H1 (cell line): Measurements from ENCODE around the gene SBDS. TPM values are rescaled to one million over a fixed set of nuclear protein-coding genes. Genes with fewer than 3 reads are reported as not detected.

Source experiments
- CTCF ChIA-PET: fragments of 300-600 bp; sonication (Branson Sonifier 250); formaldehyde crosslinking; loops from one replicate; lab custom pipeline; 2021; ENCODE audit not compliant: partially characterized antibody; lab: Charles Lee
- POLR2A ChIA-PET: fragments of 300-600 bp; sonication (Branson Sonifier 250); formaldehyde crosslinking; loops from one replicate; lab custom pipeline; 2021; ENCODE audit warnings: inconsistent platforms; ENCODE audit not compliant: partially characterized antibody; lab: Charles Lee
- DNase-seq, 2 experiments: peaks; one replicate each; pipeline versions ENCODE4 v3.0.0 to v3.0.0-alpha.2; 2010 to 2022; ENCODE audit warnings: low spot score in 2 of 2, low read depth in 1 of 2, mixed read lengths in 1 of 2
- FAIRE-seq: peaks from 2 replicates; lab custom pipeline; 2011; peaks lifted over from hg19 to GRCh38; lab: Jason Lieb, UNC
- H2AFZ ChIP-seq: 2 replicates; pipeline ENCODE4 v1.8.1; 2012; ENCODE audit warnings: low read length, inconsistent platforms
- H2AK5ac ChIP-seq: 2 replicates; pipeline ENCODE4 v1.6.1; 2013; ENCODE audit warnings: low read depth, low read length
- H2BK120ac ChIP-seq: replicated peaks from 2 replicates; pipeline ENCODE3; 2013; ENCODE audit warnings: low read depth, low read length, inconsistent platforms
- H2BK12ac ChIP-seq: 2 replicates; pipeline ENCODE4 v1.6.1; 2013; ENCODE audit warnings: low read depth, low read length
- H2BK15ac ChIP-seq: 2 replicates; pipeline ENCODE4 v1.6.1; 2013; ENCODE audit warnings: low read length
- H2BK20ac ChIP-seq: 2 replicates; pipeline ENCODE4 v1.6.1; 2013; ENCODE audit warnings: low read length
- H2BK5ac ChIP-seq: 2 replicates; pipeline ENCODE4 v1.6.1; 2013; ENCODE audit warnings: low read depth, low read length
- H3K14ac ChIP-seq: 2 replicates; pipeline ENCODE4 v1.6.1; 2013; ENCODE audit warnings: inconsistent platforms; ENCODE audit not compliant: insufficient read length
- H3K18ac ChIP-seq: 2 replicates; pipeline ENCODE4 v1.6.1; 2013; ENCODE audit warnings: low read length; ENCODE audit errors: extremely low read depth
- H3K23ac ChIP-seq: 2 replicates; pipeline ENCODE4 v1.6.1; 2013; ENCODE audit warnings: inconsistent platforms; ENCODE audit not compliant: insufficient read length
- H3K23me2 ChIP-seq: 2 replicates; pipeline ENCODE4 v1.6.1; 2013; ENCODE audit warnings: low read depth, low read length
- H3K27ac ChIP-seq: 2 replicates; pipeline ENCODE4 v1.6.1; 2011; ENCODE audit warnings: low read depth, low read length, inconsistent platforms
- H3K27me3 ChIP-seq, 4 experiments: replicated peaks in 1 of 4; 1 replicate in 1 of 4; 2 replicates in 3 of 4; pipeline versions ENCODE4 v1.6.1 to v1.8.1; 2011 to 2013; ENCODE audit warnings: low read length in 3 of 4, mild to moderate bottlenecking in 3 of 4, inconsistent platforms in 2 of 4, mixed read lengths in 2 of 4, moderate library complexity in 1 of 4; ENCODE audit not compliant: control insufficient read depth in 3 of 4, insufficient read depth in 3 of 4; ENCODE audit errors: extremely low read depth in 1 of 4
- H3K36me3 ChIP-seq, 4 experiments: 2 replicates each; pipeline versions ENCODE4 v1.6.1 to v1.8.1; 2011 to 2013; ENCODE audit warnings: mild to moderate bottlenecking in 4 of 4, low read length in 3 of 4, moderate library complexity in 2 of 4, control low read depth in 1 of 4, inconsistent platforms in 1 of 4; ENCODE audit not compliant: insufficient read depth in 4 of 4, control insufficient read depth in 2 of 4
- H3K4ac ChIP-seq: replicated peaks from 2 replicates; pipeline ENCODE3; 2013; ENCODE audit warnings: low read length, low read depth, mixed read lengths, inconsistent platforms; ENCODE audit not compliant: insufficient read length
- H3K4me1 ChIP-seq, 4 experiments: replicated peaks in 1 of 4; 1 replicate in 1 of 4; 2 replicates in 3 of 4; pipeline versions ENCODE4 v1.6.1 to v1.8.1; 2011 to 2013; ENCODE audit warnings: low read length in 3 of 4, inconsistent platforms in 2 of 4, mixed read lengths in 1 of 4; ENCODE audit not compliant: insufficient read depth in 4 of 4, control insufficient read depth in 3 of 4
- H3K4me2 ChIP-seq, 2 experiments: 2 replicates each; pipeline versions ENCODE4 v1.6.1 to v1.8.1; 2011 to 2013; ENCODE audit warnings: low read depth in 2 of 2, low read length in 2 of 2, control low read depth in 1 of 2, inconsistent platforms in 1 of 2, mild to moderate bottlenecking in 1 of 2; ENCODE audit not compliant: insufficient read depth in 1 of 2
- H3K4me3 ChIP-seq, 4 experiments: fragments of 200-600, 300-600 bp in 1 of 4; sonication (generic), shearing (Covaris generic), sonication (Bioruptor Twin) in 1 of 4; 2 replicates each; pipeline versions ENCODE4 v1.5.1 to v1.8.1; 2011 to 2016; ENCODE audit warnings: low read length in 4 of 4, low read depth in 3 of 4, control low read depth in 2 of 4, inconsistent platforms in 2 of 4, mild to moderate bottlenecking in 2 of 4, mixed read lengths in 1 of 4, moderate library complexity in 1 of 4; ENCODE audit not compliant: insufficient read depth in 2 of 4; ENCODE audit errors: extremely low read depth in 1 of 4
- H3K56ac ChIP-seq: replicated peaks from 2 replicates; pipeline ENCODE3; 2013; ENCODE audit warnings: low read depth, mild to moderate bottlenecking, mixed read lengths, low read length, inconsistent platforms; ENCODE audit not compliant: insufficient read length
- H3K79me1 ChIP-seq: 2 replicates; pipeline ENCODE4 v1.6.1; 2013; ENCODE audit warnings: low read depth, low read length, control low read depth
- H3K79me2 ChIP-seq, 2 experiments: 2 replicates each; pipeline versions ENCODE4 v1.6.1 to v1.8.1; 2012 to 2013; ENCODE audit warnings: low read length in 2 of 2, mild to moderate bottlenecking in 2 of 2, inconsistent platforms in 1 of 2; ENCODE audit not compliant: insufficient read depth in 2 of 2, control insufficient read depth in 1 of 2
- H3K9ac ChIP-seq, 4 experiments: replicated peaks in 1 of 4; 1 replicate in 1 of 4; 2 replicates in 3 of 4; pipeline versions ENCODE4 v1.6.1 to v1.8.1; 2011 to 2013; ENCODE audit warnings: low read depth in 3 of 4, low read length in 3 of 4, control low read depth in 2 of 4, mild to moderate bottlenecking in 2 of 4, moderate library complexity in 2 of 4, inconsistent platforms in 1 of 4; ENCODE audit errors: extremely low read depth in 1 of 4
- H3K9me3 ChIP-seq, 2 experiments: 2 replicates each; pipeline versions ENCODE4 v1.6.1 to v1.8.1; 2012 to 2013; ENCODE audit warnings: mild to moderate bottlenecking in 2 of 2, moderate library complexity in 2 of 2, control low read depth in 1 of 2, inconsistent platforms in 1 of 2, low read depth in 1 of 2, low read length in 1 of 2, mixed read lengths in 1 of 2; ENCODE audit not compliant: insufficient read depth in 2 of 2
- H4K20me1 ChIP-seq, 2 experiments: replicated peaks in 1 of 2; 2 replicates each; pipeline versions ENCODE3 to v1.8.1; 2011 to 2013; ENCODE audit warnings: inconsistent platforms in 2 of 2, low read length in 2 of 2, mild to moderate bottlenecking in 1 of 2; ENCODE audit not compliant: insufficient read depth in 2 of 2, control insufficient read depth in 1 of 2
- H4K5ac ChIP-seq: 2 replicates; pipeline ENCODE4 v1.6.1; 2013; ENCODE audit warnings: low read length, low read depth, mixed read lengths, inconsistent platforms; ENCODE audit not compliant: insufficient read length
- H4K8ac ChIP-seq: 2 replicates; pipeline ENCODE4 v1.8.0; 2013; ENCODE audit warnings: mild to moderate bottlenecking, moderate library complexity, low read length, inconsistent platforms; ENCODE audit not compliant: insufficient read depth; ENCODE audit errors: extremely low read depth
- H4K91ac ChIP-seq: replicated peaks from 2 replicates; pipeline ENCODE3; 2013; ENCODE audit warnings: low read length, mixed read lengths, inconsistent platforms; ENCODE audit not compliant: insufficient read length
- CEBPB ChIP-seq: IDR thresholded peaks from 2 replicates; pipeline ENCODE4 v1.6.1; 2012; ENCODE audit warnings: low read depth, low read length
- CREB1 ChIP-seq: IDR thresholded peaks from 2 replicates; pipeline ENCODE4 v1.6.1; 2012; ENCODE audit warnings: inconsistent platforms
- JUN ChIP-seq: IDR thresholded peaks from 2 replicates; pipeline ENCODE4 v1.6.1; 2011; ENCODE audit warnings: low read depth, mild to moderate bottlenecking, improper control_type of control experiment, low read length
- NRF1 ChIP-seq: IDR thresholded peaks from 2 replicates; pipeline ENCODE4 v1.6.1; 2011; ENCODE audit warnings: mild to moderate bottlenecking, low read depth, low read length, improper control_type of control experiment
- POLR2A ChIP-seq, 2 experiments: IDR thresholded peaks; 1 replicate in 1 of 2; 2 replicates in 1 of 2; pipeline ENCODE4 v1.6.1; 2011; ENCODE audit warnings: low read depth in 2 of 2, low read length in 2 of 2, mild to moderate bottlenecking in 2 of 2; ENCODE audit errors: control extremely low read depth in 1 of 2
- RNF2 ChIP-seq: fragments of 200-900, 300-1000 bp; sonication (generic); IDR thresholded peaks from 2 replicates; pipeline ENCODE4 v1.7.1; 2016; ENCODE audit warnings: borderline replicate concordance, low read depth, mild to moderate bottlenecking, antibody characterized with exemption, low read length; ENCODE audit not compliant: poor library complexity, severe bottlenecking; ENCODE audit errors: missing control alignments
- SIX5 ChIP-seq: IDR thresholded peaks from 2 replicates; pipeline ENCODE4 v1.6.1; 2011; ENCODE audit warnings: mild to moderate bottlenecking, low read depth, low read length
- TBP ChIP-seq: IDR thresholded peaks from 2 replicates; pipeline ENCODE4 v1.6.1; 2011; ENCODE audit warnings: low read depth, low read length, improper control_type of control experiment
- YY1 ChIP-seq: IDR thresholded peaks from 2 replicates; pipeline ENCODE4 v1.6.1; 2011; ENCODE audit warnings: low read depth, mild to moderate bottlenecking, low read length
- WGBS, 2 experiments: shearing (Covaris generic) in 1 of 2; methylation state at CpG; one replicate each; pipeline versions ENCODE4 v1.1.6 to v1.1.7; 2013 to 2015; ENCODE audit warnings: low lambda C conversion rate in 2 of 2, mixed read lengths in 2 of 2, inconsistent platforms in 1 of 2, low coverage in 1 of 2, missing lambda C conversion rate in 1 of 2; ENCODE audit not compliant: insufficient replicate concordance in 2 of 2, insufficient coverage in 1 of 2, insufficient read length in 1 of 2; ENCODE audit errors: extremely low coverage in 1 of 2, missing lambda C conversion rate in 1 of 2; 5-methylcytosine and 5-hydroxymethylcytosine counted together
- polyA plus RNA-seq, 7 experiments: library from polyadenylated mRNA; depleted of rRNA in 3 of 7; stranded (reverse) in 5 of 7; unstranded in 2 of 7; fragments of >200 nt in 5 of 7; fragments of 200-250 nt in 2 of 7; gene quantifications; 1 replicate in 5 of 7; 2 replicates in 1 of 7; 4 replicates in 1 of 7; pipeline versions ENCODE4 v1.2.1 to v1.2.3, GENCODE V29; 2011 to 2013; ENCODE audit warnings: missing spikeins in 2 of 7, mixed read lengths in 2 of 7
- total RNA-seq: library from RNA; stranded (reverse); fragmentation: NEBNext Ultra II Directional; extraction: Animal tissue kit (Norgen Biotek cat#: 25700); gene quantifications from 2 replicates; pipeline ENCODE4 v1.2.1, GENCODE V29; 2021
- TF ChIP-seq, protein P1 (sequence below): IDR thresholded peaks from 2 replicates; pipeline ENCODE4 v1.6.1; 2011; ENCODE audit warnings: low read depth, mild to moderate bottlenecking, low read length; ENCODE audit not compliant: insufficient read depth
- TF ChIP-seq, protein P2 (sequence below): IDR thresholded peaks from 2 replicates; pipeline ENCODE4 v1.6.1; 2012; ENCODE audit warnings: inconsistent platforms
- TF ChIP-seq, protein P3 (sequence below): IDR thresholded peaks from 2 replicates; pipeline ENCODE4 v1.6.1; 2011; ENCODE audit warnings: low read length, improper control_type of control experiment

Gene SBDS
- total and polyA plus RNA-seq, 2 of the 8 experiments (the other 6 are each of a cell fraction or from before 2014, with no cell fraction given) = 8.2 to 27.5 TPM

DNA sequence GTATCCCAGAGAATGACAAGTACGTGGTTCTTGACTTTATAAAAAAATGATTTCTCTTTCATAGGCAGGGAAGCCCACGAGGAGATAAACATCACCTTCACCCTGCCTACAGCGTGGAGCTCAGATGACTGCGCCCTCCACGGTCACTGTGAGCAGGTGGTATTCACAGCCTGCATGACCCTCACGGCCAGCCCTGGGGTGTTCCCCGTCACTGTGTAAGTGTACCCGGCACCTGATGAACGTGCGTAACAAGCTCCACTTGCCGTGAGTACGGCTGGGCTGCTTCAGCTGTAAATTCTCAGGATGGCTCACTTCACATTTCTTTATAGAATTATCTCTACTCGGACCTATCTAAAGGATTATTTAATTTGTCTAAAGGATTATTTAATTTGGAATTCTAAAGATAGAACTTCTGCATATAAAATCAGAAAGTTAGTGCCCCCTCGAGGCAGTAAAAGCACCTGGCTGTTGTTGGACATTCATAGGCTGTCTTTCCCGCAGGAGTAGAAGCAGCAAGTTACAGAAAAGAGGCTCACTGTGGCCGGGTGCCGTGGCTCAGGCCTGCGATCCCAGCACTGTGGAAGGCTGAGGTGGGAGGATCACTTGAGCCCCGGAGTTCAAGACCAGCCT lies 46.8 kb downstream of the SBDS start:
- 95% methylated on average over 18 of the region's 19 CpGs; no CpG with 5 or more reads in 1 of the 2 experiments for WGBS, 2 experiments
- H2BK12ac ChIP-seq = no peak overlapping the region
- TF ChIP-seq RNF2 = no peak
- no peak for TF ChIP-seq POLR2A (IDR thresholded peaks at IDR 0.05; ENCODE audit: control extremely low read depth in 1 of 2, low read depth in 2 of 2, low read length in 2 of 2)
- no peak for TF ChIP-seq TBP
- no peak for TF ChIP-seq YY1
- no peak for TF ChIP-seq CEBPB
- TF ChIP-seq NRF1 = no peak
- TF ChIP-seq, protein P1, sequence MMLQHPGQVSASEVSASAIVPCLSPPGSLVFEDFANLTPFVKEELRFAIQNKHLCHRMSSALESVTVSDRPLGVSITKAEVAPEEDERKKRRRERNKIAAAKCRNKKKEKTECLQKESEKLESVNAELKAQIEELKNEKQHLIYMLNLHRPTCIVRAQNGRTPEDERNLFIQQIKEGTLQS = no peak
- TF ChIP-seq CREB1 = no peak
- TF ChIP-seq, protein P2, sequence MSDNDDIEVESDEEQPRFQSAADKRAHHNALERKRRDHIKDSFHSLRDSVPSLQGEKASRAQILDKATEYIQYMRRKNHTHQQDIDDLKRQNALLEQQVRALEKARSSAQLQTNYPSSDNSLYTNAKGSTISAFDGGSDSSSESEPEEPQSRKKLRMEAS = no peak
- TF ChIP-seq, protein P3, sequence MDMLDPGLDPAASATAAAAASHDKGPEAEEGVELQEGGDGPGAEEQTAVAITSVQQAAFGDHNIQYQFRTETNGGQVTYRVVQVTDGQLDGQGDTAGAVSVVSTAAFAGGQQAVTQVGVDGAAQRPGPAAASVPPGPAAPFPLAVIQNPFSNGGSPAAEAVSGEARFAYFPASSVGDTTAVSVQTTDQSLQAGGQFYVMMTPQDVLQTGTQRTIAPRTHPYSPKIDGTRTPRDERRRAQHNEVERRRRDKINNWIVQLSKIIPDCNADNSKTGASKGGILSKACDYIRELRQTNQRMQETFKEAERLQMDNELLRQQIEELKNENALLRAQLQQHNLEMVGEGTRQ = no peak
- no peak for TF ChIP-seq SIX5
- TF ChIP-seq JUN = no peak

More for the DNA sequence above, 46.8 kb downstream of the SBDS start:
- Histone ChIP-seq H3K4me2 (no peak overlapping the region), H2AK5ac (no peak overlapping the region), H2BK5ac (no peak overlapping the region), H3K56ac (no peak overlapping the region), H3K27ac (no peak overlapping the region), H3K27me3 (no peaks in the 10 kb centered on the region), H3K14ac (no peak overlapping the region), H3K18ac (no peak overlapping the region), H3K4me1 (no peaks in the 10 kb centered on the region; a peak in 3 of 7 replicates), H3K9ac (no peak overlapping the region), H3K9me3 (no peaks in the 10 kb centered on the region), H3K4ac (no peak overlapping the region), H3K23me2 (no peaks in the 10 kb centered on the region), H2BK15ac (no peak overlapping the region), H3K23ac (no peak overlapping the region), H3K4me3 (no peak overlapping the region), H3K79me1 (no peaks in the 10 kb centered on the region; the same call in 1 of the 2 replicates), H3K79me2 (no peaks in the 10 kb centered on the region), H3K36me3 (peaks cover 9 to 63% (median 43%) of the 10 kb centered on the region in 4 experiments), H4K91ac (no peak overlapping the region), H2BK120ac (no peak overlapping the region), H4K20me1 (peaks cover 0 to 2% of the 10 kb centered on the region in 2 experiments), H4K8ac (no peak overlapping the region; the same call in 1 of the 2 replicates), H2BK20ac (no peak overlapping the region), H2AFZ (no peak overlapping the region), H4K5ac (no peak overlapping the region)
- ChIA-PET CTCF (interaction anchor here (1.0 kb wide), 1 partner anchor 47 kb away, joined by 3 read pairs; no protein-coding TSS in a partner anchor), POLR2A (interaction anchor here (1.1 kb wide), 1 partner anchor 8 kb away, joined by 3 read pairs; no protein-coding TSS in a partner anchor)
- FAIRE-seq (no peak), DNase-seq (no peak)
